HG03558 (cell line): ENCODE measurements around the gene CCDC9B.

Source experiments
- ATAC-seq: cut with Tn5 transposase; IDR thresholded peaks from one replicate; pipeline ENCODE4 v1.9.1; 2021; ENCODE audit warnings: moderate number of reproducible peaks; ENCODE audit not compliant: unreplicated experiment; ENCODE audit errors: extremely low read depth

The CCDC9B gene

DNA sequence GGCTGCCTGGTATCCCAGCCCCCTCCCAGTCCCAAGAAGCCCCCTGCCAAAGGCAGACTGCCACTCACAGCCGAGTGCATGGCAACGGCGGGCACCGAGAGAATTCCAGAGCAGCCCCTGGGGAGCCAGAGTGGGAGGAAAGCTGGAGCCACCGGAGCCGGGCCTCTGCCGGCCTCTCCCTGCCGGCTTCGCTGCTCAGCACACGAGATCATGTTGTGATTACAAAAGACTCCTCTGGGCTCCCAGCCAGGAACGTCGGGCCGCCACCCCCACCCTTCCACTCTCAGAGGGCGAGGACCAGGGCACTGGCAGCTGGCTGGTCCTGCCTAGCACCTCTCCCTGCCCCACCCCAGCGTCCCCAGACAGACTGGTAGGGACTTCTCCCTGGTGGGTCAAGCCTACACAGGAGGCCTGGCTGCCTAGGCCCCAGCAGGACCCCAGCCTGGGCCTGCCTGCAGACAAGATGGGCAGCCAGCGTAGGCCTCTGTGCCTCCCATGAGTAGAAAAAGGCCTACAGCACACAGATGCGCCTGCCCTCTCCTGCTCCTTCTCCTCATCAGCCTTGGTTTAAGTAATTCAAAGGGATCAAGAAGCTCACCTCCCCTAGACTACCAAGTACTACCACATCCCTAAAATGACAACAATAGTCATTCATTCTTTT, at the start of gene CCDC9B:
TSS of gene CCDC9B (minus strand) at position 200 of the 661 bp plus-strand sequence. CDS start at position 80, 120 bp downstream.
- no peak for ATAC-seq

DNA sequence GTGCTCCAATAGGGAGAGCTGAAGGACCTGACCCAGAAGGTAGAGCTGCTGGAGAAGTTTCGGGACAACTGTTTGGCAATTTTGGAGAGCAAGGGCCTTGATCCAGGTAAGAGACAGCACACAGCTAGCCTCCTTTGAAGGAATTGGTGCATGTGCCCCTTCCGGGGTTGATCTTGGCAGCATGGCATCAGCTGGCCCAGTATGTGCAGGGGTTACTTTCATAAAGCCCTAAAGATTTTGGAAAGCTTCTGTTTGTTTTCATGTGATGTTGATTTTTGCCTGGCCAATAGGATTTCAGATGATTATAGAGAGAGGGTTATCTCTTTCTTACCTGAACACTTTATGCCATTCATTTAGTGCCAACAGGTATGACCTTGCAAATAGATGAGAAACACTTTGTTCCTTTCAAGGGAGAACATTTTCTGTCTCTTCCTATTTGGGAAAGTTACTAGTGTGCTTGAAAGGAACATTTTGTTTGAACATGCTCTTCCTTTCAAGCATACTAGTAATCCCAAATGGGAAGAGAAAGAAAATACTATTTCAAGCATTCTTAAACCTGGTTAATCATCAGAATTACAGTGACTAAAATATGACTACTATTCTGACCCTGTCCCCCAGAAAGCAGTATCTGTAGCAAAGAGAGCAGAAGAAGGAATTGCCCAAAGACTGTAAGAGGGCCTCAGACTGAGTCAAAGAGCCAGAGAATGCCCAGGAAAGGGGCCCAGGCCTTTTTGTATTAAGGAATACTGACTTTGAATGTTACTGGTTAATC, 49.3 kb upstream of the CCDC9B start:
- ATAC-seq, result no peak

DNA sequence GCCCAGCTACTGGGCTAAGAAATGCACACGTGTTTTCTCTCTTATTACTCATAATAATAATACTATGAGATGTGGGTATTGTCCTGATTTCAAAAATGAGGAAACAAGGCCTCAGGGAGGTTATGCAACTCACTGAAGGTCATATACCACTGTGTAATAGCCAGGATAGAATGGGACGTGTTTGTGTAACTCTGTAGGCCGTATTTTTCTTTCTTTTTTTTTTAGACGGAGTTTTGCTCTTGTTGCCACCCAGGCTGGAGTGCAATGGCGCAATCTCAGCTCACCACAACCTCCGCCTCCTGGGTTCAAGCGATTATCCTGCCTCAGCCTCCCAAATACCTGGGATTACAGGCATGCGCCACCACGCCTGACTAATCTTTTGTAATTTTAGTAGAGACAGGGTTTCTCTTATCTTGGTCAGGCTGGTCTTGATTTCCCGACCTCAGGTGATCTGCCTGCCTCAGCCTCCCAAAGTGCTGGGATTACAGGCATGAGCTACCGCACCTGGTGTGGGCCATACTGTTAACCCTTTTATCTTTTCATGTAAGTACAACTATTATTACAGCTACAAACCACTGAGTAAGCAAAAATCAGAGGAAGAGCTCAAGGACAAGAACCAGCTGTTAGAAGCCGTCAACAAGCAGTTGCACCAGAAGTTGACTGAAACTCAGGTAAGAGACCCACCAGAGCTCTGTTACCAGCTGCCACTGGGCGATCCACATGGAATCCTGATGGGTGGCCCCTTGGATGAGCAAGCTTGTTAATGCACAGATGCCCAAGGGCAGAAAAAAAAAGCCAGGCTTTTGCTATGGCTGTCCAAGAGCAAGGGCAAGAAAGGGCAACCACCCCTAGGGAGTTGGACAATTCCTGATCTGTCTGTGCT, 48.4 kb upstream of the CCDC9B start:
- no peak for ATAC-seq

DNA sequence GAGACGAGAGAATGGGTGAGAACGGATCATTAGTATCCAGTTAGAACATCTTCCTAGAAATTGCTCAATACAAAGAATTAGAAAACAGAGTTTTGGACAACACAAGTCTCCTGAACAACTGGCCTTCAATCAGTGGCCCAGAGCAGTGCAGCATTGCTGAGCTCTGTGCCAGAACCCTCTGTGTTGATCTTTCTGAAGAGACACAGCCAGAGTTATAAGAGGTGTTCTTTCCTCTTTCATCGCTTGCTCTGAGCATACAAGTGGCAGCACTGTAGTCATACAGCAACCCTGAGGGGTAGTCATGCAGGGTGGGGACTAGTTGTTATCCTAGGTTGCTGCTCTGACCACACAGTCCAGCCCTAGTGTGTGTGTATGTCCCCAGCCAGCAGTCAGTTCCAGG, 45.7 kb upstream of the CCDC9B start:
- ATAC-seq, result no peak

DNA sequence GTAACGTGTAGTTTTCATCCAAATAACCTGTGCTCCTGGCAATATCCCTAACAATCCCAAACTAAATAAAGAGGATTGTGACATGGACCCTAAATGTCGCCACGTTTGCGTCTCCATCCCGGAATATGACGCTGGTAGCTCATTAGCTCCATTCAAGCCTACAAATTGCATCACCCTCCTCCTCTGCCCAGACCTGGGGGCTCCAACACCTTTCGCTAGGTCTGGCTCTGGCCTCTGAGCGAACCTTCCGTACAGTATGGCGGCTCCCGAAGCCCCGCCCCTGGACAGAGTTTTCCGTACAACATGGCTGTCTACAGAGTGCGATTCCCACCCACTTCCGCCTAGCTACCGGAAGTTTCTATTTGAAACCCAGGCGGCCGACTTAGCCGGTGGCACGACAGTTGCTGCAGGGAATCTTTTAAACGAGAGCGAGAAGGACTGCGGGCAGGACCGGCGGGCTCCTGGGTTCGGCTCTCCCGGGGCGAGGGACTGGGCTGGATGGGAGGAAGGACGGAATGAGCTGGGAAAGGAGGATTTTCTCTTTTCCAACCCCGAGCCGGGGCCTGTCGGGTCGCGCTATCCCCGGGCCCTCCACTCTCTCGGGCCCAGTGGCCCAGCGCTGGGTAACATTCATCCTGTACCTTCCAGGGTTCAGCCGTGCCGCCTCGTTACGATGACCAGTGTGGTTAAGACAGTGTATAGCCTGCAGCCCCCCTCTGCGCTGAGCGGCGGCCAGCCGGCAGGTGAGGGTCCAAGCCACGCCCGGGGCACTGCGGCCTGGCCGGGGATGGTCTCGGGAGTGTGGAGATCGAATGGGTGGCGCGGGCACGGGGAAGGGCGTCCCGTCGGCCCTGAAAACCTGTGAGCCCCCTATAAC, 42.1 kb upstream of the CCDC9B start, which contains the start of gene KNSTRN:
TSS of gene KNSTRN (plus strand) at position 142 of the 877 bp plus-strand sequence. CDS start at position 257, 115 bp downstream.
- peak; percentile 74 for ATAC-seq

DNA sequence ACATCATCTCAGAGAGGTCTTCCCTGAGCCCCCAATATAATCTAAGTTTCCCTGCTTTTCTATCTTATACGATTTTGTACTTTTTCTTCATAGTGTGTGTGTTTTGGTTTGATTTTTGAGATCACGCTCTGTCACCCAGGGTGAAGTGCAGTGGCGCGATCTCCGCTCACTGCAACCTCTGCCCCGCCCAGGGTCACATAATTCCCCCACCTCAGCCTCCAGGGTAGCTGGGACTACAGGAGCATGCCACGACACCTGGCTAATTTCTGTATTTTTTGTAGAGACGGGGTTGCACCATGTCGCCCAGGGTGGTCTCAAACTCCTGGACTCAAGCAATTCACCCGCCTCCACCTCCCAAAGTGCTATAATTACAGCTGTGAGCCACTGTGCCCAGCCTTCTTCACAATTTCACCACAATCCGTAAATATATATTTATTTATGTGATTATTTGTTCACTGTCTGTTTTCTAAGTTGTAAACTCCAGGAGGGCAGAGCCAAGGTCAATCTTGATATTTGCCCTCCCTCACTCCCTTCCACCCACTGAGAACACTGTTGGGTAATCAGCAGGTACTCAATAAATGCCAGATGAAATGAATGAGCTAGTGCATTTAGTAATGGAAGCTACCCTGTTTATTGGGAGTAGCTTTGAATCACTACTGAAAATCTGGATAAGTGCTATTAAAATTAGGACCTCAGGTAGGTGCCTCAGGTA, 41.2 kb upstream of the CCDC9B start:
- no peak for ATAC-seq

DNA sequence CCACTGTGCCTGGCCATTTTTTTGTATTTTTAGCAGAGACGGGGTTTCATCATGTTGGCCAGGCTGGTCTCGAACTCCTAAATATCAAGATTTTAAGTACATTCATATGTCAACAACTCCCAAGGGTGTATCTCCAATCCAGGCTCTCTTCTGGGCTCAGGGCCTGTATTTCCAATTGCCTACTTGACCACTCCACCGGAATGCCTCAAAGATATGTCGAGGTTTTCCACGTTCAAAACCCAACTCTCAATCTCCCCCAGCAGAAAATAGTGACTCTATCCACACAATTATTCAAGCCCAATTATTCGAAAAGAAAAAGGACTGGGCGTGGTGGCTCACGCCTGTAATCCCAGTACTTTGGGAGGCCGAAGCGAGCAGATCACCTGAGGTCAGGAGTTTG, 39.9 kb upstream of the CCDC9B start:
- no peak for ATAC-seq

DNA sequence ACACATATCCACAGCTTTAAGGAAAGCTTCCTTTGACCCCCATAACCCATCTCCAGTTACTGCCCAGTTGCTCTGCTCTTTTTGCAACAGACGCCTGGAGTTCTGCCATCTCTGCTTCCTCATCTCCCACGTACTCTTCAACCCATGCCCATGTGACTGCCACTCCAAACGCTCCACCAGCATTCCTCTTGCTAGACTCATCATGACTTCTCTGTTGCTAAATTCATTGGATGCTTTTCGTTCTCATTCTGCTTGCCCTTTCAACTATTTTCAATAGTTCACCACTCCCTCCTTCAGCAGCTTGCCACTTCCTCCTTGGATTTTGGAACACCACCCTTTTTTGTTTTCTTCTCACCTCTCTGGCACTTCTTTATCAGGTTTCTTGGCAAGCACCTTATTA, 39.1 kb upstream of the CCDC9B start:
- no peak for ATAC-seq

DNA sequence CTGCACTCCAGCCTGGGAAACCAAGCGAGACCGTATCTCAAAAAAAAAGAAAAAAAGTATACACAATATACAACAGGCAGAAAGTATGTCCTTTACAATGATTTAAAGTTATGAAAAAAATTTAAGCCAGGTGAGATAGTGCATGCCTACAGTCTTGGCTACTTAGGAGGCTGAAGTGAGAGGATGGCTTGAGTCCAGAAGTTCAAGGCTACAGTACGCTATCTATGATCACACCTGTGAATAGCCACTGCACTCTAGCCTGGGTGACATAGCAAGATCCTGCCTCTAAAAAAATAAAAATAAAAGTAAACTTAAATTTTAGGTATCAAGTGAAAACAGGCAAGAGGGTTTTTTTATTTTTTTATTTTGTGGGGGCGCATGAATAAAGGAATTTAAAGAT, 38.6 kb upstream of the CCDC9B start:
- no peak for ATAC-seq

DNA sequence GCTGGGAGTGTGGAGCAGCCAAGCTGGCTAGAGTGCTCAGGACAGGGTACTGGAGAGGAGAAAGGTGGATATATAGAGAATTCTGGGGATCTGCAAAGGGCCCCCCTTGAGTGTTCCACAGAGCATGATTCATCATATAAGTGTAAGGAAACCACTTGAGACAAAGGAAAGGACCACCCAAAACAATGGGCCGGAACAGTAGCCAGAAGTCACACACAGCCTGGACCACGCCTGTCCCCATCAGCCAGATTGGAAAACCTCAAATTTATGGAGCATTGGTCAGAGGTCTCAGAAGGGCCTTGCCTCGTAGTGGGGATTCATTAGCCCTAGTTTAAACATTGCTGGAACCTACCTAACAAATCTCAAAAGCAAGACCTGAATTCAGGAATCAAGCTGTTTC, 36.9 kb upstream of the CCDC9B start:
- ATAC-seq, result no peak

DNA sequence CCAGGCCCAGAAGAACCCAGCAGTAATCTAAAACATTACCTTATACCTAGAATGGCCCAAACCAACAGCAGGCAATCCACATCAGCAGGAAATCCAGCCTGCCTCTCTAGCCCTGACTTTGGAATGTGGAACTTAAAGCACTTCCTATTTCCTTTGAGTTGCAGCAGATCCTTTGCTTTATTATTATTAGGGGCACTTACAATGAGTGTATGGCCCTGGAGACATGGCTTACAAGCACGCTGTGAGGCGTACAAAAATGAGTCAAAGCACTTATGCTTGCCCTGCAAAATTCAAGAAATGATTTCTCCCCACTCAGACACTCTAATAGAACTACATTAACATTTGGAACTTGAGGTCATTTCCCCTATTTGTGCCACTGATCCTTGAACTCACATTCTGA, 32.2 kb upstream of the CCDC9B start:
- ATAC-seq, result no peak

DNA sequence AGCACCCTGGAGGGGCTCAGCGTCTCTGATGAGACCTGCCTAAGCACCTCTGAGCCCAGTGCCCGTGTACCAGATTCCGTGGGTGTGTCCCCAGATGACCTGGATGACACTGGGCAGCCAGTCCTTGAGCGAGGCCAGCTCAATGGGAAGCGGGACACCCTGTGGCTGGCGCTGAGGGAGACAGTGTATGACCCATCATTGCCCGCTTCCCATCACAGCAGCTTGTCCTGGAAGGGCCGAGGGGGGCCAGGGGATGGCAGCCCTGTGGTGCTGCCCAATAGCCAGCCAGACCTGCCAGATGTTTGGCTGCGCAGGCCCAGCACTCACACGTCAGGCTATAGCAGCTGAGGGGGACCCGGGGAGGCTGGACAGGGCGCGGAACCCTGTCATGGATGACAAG, 29.2 kb upstream of the CCDC9B start:
- ATAC-seq, result no peak

DNA sequence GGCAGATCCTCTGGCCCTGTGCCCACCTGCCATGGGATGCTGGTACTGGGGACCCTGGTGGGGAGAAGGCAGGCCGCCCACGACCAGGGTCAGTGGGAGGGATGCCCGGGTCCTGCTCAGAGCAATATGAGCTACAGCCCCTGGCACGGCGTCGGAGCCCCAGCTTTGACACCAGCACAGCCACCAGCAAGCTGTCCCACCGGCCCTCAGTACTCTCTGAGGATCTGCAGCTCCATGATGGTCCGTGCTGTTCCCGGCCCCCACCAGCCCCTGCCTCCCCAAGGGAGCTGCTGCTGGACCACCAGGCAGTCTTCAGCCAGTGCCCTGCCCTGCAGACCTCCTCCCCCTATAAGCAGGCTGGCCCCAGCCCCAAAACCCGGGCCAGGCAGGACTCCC, 28.7 kb upstream of the CCDC9B start:
- ATAC-seq, result no peak

DNA sequence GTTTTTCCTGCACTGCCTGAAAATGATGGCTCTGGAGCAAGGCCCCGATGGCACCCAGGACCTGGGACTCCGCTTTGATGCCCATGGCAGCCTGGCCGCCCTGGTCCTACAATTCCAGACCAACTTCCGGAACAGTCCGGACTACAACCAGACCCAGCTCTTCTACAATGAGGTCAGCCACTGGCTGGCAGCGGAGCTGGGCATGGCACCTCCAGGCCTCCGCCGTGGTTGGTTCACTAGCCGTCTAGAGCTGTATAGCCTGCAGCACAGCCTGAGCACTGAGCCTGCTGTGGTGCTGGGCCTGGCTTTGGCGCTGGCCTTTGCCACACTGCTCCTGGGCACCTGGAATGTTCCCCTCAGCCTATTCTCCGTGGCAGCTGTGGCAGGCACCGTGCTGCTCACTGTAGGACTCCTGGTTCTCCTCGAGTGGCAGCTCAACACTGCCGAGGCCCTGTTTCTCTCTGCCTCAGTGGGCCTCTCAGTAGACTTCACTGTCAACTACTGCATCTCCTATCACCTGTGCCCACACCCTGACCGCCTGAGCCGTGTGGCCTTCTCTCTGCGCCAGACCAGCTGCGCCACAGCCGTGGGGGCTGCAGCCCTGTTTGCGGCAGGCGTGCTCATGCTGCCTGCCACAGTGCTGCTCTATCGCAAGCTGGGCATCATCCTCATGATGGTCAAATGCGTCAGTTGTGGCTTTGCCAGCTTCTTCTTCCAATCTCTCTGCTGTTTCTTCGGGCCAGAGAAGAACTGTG, 28.2 kb upstream of the CCDC9B start:
- ATAC-seq, result no peak

DNA sequence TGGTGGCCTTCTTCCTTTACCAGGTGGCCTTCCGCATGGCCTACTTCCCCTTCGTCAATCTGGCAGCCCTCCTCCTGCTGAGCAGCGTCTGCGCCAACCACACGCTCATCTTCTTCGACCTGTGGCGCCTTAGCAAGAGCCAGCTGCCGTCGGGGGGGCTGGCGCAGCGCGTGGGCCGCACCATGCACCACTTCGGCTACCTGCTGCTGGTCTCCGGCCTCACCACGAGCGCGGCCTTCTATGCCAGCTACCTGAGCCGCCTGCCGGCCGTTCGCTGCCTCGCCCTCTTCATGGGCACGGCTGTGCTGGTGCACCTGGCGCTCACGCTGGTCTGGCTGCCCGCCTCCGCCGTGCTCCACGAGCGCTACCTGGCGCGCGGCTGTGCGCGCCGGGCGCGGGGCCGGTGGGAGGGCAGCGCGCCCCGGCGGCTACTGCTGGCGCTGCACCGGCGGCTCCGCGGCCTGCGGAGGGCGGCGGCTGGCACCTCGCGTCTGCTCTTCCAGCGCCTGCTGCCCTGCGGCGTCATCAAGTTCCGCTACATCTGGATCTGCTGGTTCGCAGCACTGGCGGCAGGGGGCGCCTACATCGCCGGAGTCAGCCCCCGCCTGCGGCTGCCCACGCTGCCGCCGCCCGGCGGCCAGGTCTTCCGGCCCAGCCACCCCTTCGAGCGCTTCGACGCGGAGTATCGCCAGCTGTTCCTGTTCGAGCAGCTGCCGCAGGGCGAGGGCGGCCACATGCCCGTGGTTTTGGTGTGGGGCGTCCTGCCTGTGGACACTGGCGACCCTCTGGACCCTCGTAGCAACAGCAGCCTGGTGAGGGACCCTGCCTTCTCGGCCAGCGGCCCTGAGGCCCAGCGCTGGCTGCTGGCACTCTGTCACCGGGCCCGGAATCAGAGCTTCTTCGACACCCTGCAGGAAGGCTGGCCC, 27.2 kb upstream of the CCDC9B start:
- ATAC-seq, result no peak

DNA sequence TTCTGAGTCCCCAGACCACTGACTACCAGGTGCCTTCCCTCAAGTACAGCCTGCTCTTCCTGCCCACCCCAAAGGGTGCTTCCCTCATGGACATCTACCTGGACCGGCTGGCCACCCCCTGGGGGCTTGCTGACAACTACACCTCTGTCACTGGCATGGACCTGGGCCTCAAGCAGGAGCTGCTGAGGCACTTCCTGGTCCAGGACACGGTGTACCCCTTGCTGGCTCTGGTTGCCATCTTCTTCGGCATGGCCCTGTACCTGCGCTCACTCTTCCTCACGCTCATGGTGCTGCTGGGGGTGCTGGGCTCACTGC, 26.6 kb upstream of the CCDC9B start:
- ATAC-seq, result no peak

DNA sequence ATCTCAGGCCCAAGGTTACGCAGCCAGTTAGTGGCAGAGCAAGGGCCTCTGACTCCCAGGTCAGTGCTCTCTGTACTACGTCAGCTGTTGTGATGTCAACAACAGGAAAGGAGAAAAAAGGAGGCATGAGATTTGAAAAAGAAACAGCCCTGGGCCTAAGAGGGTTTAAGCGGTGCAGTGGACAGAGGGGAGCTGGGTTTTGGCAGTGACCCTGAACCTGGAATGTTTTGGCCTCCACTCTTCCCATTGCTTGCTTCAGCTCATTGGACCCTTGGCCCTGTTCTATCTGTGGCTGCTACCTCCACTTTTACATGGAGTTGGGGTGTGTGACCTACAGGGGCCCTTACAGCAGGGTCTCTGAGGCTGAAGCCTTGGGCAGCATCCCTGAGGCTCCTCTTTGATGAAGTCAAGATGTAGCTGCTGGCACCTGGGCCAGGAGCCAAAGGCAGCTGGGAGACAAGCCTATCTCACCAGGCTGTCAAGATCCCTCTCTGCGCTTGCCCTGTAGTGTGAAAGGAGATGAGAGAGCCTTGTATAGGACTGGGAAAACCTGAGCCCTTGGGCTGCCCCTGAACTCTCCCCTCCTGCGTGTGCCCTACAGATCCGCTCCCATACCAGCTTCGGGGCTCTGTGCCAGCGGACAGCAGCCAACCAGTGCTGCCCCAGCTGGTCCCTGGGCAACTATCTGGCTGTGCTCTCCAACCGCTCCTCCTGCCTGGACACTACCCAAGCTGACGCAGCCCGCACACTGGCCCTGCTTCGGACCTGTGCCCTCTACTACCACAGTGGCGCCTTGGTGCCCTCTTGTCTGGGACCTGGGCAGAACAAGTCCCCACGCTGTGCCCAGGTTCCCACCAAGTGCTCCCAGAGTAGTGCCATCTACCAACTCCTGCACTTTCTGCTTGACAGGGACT, 26.0 kb upstream of the CCDC9B start:
- no peak for ATAC-seq
